HG02870 (cell line): ENCODE measurements around the gene SCARB1.
A peak's percentile ranks its signal among the peaks of the same experiment; 100 is the strongest.

Source experiments
- ATAC-seq: cut with Tn5 transposase; IDR thresholded peaks from one replicate; pipeline ENCODE4 v1.9.1; 2021; ENCODE audit warnings: mild to moderate bottlenecking, moderate library complexity; ENCODE audit not compliant: unreplicated experiment

The SCARB1 gene

GRCh38 chr12:124804011-124804621 lies 59.5 kb downstream of the SCARB1 start:
- ATAC-seq, result no peak

DNA sequence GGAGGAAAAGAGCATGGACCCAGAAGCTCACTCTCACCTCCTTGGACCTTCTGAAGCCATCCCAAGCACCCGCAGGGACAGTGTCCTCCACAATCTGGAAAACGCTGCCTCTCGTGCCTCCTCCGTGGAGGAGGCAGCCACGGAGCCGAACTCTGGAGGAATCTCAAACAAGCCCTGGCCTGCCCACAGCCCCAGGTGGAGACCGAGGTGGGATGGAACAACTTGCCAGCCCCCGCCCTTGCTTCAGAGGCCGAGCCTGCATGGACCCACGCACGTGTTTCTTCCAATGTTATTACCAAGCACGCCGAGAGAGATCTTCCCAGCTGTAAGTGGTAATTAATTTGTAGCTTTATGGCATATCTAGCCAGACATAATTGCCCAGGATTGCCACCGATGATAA lies 61.3 kb downstream of the SCARB1 start:
- ATAC-seq, result no peak

- no peak for ATAC-seq
Observed at GRCh38 chr12:124800506-124800905, 63.2 kb downstream of the SCARB1 start.

DNA sequence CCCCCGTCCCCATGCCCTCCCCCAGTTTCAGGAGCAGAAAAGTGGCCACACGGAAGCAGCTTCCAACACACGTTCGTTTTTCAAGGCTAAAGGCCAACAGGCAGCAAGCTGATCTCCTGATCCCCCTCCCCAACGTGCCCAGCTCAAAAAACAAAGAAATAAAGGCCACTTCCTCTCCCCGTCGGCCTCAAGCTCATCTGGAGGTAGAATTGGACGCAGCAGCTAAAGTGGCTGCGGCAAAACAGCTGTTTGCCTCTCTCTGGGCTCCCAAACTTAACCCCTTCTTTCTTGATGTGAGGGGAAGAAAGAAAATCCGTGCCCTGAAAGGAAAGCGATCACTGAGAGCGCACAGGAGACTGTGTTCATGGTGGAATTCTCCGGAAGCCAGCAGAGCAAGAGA lies 66.3 kb downstream of the SCARB1 start:
- ATAC-seq, result no peak

GRCh38 chr12:124796303-124796960 lies 67.2 kb downstream of the SCARB1 start:
- ATAC-seq, result no peak

DNA sequence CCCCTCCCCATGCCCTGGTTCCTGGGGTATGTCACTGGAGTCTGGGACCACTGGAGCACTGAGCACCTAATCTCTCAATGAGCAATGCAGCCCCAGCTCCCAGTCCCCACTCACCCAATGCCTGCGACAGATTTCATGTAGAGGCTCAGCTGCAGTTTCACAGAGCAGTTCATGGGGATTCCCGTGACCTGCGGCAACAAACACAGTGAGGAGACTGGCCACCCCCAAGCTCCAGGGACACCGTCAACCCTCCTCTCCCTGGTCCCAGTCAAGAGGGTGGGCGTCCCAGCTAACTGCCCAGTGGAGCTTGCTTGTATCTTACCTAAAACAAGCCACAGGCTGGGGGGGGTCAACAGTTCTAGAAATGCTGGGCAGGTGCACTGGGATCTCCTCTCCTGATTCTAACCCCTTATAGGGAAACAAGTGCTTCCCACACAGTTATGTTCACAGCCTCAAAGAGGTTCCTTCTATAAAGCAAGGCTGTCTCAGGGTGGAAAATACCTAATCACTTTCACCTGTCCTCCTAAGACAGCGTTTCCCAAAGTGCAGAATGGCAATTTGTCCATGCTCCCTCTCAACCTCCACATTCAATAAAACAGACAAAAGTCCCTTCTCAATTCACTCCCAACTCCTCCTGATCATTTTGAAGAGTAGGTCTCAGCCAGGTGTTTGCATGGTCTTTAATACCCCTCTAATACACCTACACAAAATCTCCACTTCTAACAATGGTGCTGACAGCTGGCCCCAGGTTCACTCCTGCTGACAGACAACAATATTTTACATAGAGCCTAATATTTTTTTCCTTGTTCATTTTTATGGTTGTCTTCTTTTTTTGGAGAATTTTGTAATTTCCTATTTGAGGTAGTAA lies 68.3 kb downstream of the SCARB1 start:
- peak; percentile 87 for ATAC-seq

GRCh38 chr12:124792961-124793441 lies 70.7 kb downstream of the SCARB1 start:
- ATAC-seq, result no peak

DNA sequence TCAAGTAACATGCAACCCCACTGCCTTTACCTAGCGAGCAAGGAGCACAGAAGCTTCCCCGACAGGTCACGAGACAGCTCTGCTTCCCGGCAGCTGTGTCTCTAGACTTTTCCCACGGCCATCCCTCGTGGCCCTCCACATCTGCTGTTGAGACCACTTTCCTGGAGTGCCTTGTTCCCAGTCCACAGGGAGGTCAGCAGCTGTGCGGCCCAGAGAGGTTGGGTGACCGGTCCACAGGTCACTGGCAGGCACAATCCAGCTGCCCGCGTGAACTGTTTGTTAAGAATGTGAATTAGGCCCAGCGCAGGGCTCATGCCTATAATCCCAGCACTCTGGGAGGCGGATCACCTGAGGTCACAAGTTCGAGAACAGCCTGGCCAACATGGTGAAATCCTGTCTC lies 71.5 kb downstream of the SCARB1 start:
- no peak for ATAC-seq

- no peak for ATAC-seq
Observed at GRCh38 chr12:124790650-124791400, 72.8 kb downstream of the SCARB1 start.

DNA sequence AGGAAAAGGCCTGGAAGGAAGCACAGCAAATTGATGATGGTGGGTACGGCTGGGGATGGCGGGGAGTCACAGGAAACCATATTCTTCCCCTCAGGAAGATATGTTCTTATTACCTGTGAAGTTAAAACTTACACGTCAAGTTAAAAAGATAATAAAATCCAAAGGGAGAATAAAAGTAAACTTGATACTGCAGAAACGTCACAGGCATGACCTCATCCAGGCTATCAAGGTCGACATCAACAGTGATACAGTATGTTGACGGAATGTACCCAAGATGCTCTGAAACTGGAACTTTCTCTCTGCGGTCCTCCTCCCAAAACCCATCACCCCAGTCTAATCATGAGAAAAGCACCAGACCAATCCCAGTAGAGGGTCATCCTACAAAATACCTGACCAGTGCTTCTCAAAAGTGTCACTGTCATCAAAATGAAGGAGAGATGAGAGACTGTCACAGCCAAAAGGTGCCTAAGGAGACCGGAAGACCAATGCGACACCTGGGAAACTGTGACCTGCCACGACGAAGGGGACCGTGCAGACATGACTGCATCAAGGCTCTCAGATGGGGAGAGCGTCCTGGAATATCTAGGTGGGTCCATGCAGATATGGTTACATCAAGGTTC lies 74.6 kb downstream of the SCARB1 start:
- no peak for ATAC-seq

- ATAC-seq, result no peak
Observed at GRCh38 chr12:124786061-124786964, 77.4 kb downstream of the SCARB1 start.

DNA sequence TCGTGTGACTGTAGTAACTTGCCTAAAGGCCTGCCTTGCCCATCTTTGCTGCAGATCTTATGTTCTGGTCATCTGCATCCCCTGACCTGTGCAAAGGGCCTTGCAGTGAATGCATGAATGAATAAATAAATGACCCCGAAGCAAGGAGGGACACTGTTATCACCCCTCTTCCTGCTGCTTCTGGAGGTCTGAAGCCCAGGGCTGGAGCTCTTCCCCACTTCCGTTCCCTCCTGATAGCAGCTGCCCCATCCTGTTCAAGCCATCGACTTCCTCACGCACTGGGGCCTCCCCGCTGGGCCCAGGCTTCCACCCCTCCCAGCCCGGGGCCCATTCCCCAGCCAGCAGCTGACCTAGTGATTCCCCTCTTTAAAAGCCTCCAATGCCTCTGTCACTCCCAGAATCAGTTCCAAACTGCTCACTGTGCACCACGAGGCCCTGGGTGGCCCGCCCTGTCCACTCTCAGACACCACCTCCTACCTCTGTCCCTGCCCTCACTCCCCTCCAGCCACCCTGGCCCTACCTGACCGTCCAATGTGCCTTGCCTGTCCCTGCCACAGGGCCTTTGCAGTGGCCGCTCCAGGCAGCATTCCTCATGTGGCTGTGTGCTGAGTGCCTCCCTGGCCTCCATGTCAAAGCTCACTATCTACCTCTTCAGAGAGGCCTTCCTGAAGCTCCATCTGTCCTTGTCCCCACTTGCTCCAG lies 78.6 kb downstream of the SCARB1 start:
- no peak for ATAC-seq

- no peak for ATAC-seq
Observed at GRCh38 chr12:124783087-124783486, 80.6 kb downstream of the SCARB1 start.

DNA sequence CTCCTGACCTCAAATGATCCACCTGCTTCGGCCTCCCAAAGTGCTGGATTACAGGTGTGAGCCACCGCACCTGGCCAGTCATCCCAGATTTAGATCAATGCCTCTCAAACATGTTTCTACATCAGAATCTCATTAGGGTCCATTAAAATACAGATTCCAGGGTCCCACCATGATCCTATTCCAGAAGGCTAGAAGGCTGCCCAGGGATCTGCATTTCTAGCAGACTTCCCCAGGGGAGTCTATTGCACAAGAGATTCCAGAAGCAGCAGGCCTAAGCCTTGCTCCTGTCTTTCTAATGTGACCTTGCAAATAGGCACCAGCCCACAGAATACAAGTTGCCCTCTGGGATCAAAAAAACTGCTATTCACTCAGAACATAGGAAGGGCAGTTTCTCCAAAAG lies 81.5 kb downstream of the SCARB1 start:
- no peak for ATAC-seq

GRCh38 chr12:124780752-124781685 lies 82.6 kb downstream of the SCARB1 start:
- no peak for ATAC-seq

DNA sequence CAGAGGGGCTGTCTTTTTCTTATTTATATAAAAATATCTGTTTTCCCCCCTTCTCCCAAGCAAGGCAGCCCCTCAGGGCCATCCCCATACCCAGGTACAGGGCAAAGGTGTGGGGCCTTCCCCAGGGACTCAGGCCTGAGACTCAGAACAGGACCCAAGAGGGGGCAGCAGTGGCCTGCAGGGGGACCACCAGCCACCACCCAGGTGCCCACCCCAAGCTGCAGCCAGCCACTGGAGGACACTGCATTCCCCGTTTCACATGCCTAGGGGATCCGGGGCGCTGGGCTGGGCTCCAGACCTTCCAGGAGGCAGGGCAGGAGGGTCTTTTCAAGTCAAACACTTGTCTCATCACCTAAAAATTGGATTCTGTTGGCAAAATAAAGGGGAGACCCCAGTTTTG lies 83.3 kb downstream of the SCARB1 start:
- ATAC-seq, result no peak

DNA sequence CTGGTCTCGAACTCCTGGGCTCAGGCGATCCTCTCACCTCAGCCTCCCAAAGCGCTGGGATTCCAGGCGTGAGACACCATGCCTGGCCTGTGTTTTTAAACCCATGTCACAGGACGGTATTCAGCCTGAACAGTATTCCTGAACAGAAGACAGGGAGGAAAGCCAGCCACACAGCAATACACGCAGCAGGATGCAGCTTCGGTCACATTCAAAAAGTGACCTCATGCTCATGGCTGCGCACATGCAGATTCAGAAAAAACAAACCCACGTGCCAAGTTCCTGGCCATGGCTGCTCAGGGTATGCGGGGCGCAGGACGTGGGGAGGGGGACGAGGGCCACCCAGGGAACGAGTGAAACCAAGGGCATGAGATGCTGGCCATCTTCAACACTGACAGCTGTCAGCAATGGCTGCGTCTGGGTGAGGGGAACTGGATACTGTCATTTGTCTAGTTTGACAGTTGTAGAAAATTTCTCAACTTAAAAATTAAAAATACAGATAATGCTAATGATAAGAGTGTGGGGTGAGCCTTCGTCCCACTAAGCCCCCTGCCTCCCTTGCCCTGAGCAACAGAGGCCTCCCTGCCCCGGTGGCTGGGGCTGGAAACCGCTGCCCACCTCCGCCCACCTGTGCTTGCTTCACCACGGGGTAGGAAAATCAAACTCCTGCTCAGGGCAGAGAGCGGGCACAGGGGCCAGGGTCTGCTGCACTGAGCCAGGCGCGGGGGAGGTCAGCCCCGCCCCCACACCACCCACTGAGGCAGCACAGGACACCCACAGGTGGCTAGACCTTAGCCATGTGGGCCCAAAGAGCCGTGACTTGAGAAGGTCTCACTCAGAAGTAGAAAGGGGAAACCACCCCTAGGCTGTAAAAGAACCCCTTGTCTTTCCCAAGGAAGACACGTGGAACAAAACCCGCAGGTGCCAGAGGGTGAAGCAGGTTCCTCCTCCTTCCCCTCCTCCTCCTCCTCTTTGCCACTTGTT lies 84.2 kb downstream of the SCARB1 start:
- peak; percentile 44 for ATAC-seq
